Measurements from ENCODE around the gene CADPS.

- TF ChIP-seq, protein P1, sequence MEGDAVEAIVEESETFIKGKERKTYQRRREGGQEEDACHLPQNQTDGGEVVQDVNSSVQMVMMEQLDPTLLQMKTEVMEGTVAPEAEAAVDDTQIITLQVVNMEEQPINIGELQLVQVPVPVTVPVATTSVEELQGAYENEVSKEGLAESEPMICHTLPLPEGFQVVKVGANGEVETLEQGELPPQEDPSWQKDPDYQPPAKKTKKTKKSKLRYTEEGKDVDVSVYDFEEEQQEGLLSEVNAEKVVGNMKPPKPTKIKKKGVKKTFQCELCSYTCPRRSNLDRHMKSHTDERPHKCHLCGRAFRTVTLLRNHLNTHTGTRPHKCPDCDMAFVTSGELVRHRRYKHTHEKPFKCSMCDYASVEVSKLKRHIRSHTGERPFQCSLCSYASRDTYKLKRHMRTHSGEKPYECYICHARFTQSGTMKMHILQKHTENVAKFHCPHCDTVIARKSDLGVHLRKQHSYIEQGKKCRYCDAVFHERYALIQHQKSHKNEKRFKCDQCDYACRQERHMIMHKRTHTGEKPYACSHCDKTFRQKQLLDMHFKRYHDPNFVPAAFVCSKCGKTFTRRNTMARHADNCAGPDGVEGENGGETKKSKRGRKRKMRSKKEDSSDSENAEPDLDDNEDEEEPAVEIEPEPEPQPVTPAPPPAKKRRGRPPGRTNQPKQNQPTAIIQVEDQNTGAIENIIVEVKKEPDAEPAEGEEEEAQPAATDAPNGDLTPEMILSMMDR (IDR thresholded peaks at IDR 0.05; ENCODE audit: low read length) = no peak
- TF ChIP-seq EZH2 (IDR thresholded peaks at IDR 0.05; ENCODE audit: borderline replicate concordance, low read length) = no peak
These were observed 848 bp upstream of the CADPS start for GRCh38 chr3:62876064-62876463.

Data from OCI-LY1 (cell line).